ENCODE measurements around the gene STOX1. TPM values are rescaled to one million over a fixed set of nuclear protein-coding genes. Genes with fewer than 3 reads are reported as not detected.

The STOX1 gene
- total RNA-seq, 1 experiment from 2014 or later, result 5.9 TPM

- Histone ChIP-seq H3K36me3 (ENCODE audit: control insufficient read depth in 1 of 2, insufficient read depth in 2 of 2, low read length in 2 of 2) (no peaks in the 10 kb centered on the region), H2AFZ (ENCODE audit: low read depth, low read length, poor library complexity, severe bottlenecking) (no peak overlapping the region), H3K27me3 (ENCODE audit: insufficient read depth, low read length) (no peaks in the 10 kb centered on the region), H3K27ac (ENCODE audit: low read depth, low read length) (no peak overlapping the region), H3K9me3 (ENCODE audit: control insufficient read depth in 1 of 2, insufficient read depth in 1 of 2, low read depth in 1 of 2, low read length in 2 of 2) (peaks cover 0 to 6% of the 10 kb centered on the region in 2 experiments; a peak in 1 of 4 replicates), H4K20me1 (ENCODE audit: insufficient read depth) (no peaks in the 10 kb centered on the region), H3K9ac (ENCODE audit: low read length) (no peak overlapping the region), H3K79me2 (ENCODE audit: insufficient read depth, low read length) (no peaks in the 10 kb centered on the region), H3K4me3 (replicated peaks in 1 of 2; ENCODE audit: low read depth in 1 of 2, low read length in 2 of 2) (no peak overlapping the region), H3K4me2 (ENCODE audit: low read length) (no peak overlapping the region), H3K9me2 (ENCODE audit: insufficient read depth) (no peaks in the 10 kb centered on the region), H3K4me1 (ENCODE audit: control insufficient read depth in 1 of 2, insufficient read depth in 2 of 2, low read length in 2 of 2) (no peaks in the 10 kb centered on the region)
- no peak for TF ChIP-seq SIN3A (IDR thresholded peaks at IDR 0.05; ENCODE audit: low read depth)
- no peak for TF ChIP-seq SP1 (IDR thresholded peaks at IDR 0.05; ENCODE audit: low read depth)
- TF ChIP-seq JUND (IDR thresholded peaks at IDR 0.05), result no peak
- no peak for TF ChIP-seq CTCF (IDR thresholded peaks at IDR 0.05 in 2 of 3, conservative IDR thresholded peaks at IDR 0.05 in 1 of 3; ENCODE audit: borderline replicate concordance in 1 of 3, insufficient read depth in 1 of 3, low read depth in 2 of 3, low read length in 2 of 3)
- TF ChIP-seq CEBPB (IDR thresholded peaks at IDR 0.05; ENCODE audit: low read depth), result no peak
- TF ChIP-seq ZBTB33 (IDR thresholded peaks at IDR 0.05; ENCODE audit: extremely low read depth, insufficient replicate concordance, low read length), result no peak
- no peak for TF ChIP-seq SRF (IDR thresholded peaks at IDR 0.05; ENCODE audit: low read depth)
- TF ChIP-seq EZH2 (IDR thresholded peaks at IDR 0.05), result no peak
- TF ChIP-seq EZH2phosphoT487 (IDR thresholded peaks at IDR 0.05; ENCODE audit: borderline replicate concordance), result no peak
- no peak for TF ChIP-seq ATF3 (IDR thresholded peaks at IDR 0.05)
- no peak for TF ChIP-seq POLR2AphosphoS5 (IDR thresholded peaks at IDR 0.05; ENCODE audit: low read depth, low read length)
- TF ChIP-seq EGR1 (IDR thresholded peaks at IDR 0.05; ENCODE audit: low read depth), result no peak
- CTCF ChIA-PET, result no interaction called here
- no peak for ATAC-seq
- intact Hi-C loops (cut with micrococcal nuclease), result no loop called here
- RAD21 ChIA-PET (ENCODE audit: low non-redundant PET in 1 of 2, low total read pairs in 2 of 2, uncharacterized antibody in 2 of 2, unreplicated experiment in 2 of 2), result no interaction called here
- DNase-seq (ENCODE audit: low read depth, low spot score), result no peak
- POLR2A ChIA-PET, result no interaction called here
- no TSS peak for BruUV-seq (replicated peaks)
Observed at GRCh38 chr10:68871731-68872342, 44.5 kb downstream of the STOX1 start.

Data from HCT116 (cell line).